Measurements from ENCODE around the gene DENND2C. TPM values are rescaled to one million over a fixed set of nuclear protein-coding genes. Genes with fewer than 3 reads are reported as not detected.
A peak's percentile ranks its signal among the peaks of the same experiment; 100 is the strongest.

DENND2C gene
- total and polyA plus RNA-seq, 2 donors from 2014 or later = 0.88 to 2.5 TPM

GRCh38 chr1:114558544-114558943, 111.3 kb downstream of the DENND2C start:
- Histone ChIP-seq H3K27me3 (ENCODE audit: control insufficient read depth, insufficient read depth, low read length) (no peaks in the 10 kb centered on the region), H3K4me3 (ENCODE audit: low read length in 3 of 3) (no peak overlapping the region), H3K9me3 (ENCODE audit: control insufficient read depth in 2 of 3, insufficient read depth in 1 of 3, low read length in 3 of 3) (no peaks in the 10 kb centered on the region), H3K4me1 (ENCODE audit: control insufficient read depth in 2 of 3, insufficient read depth in 2 of 3, low read depth in 1 of 3, low read length in 3 of 3) (no peaks in the 10 kb centered on the region), H3K9ac (ENCODE audit: low read length in 3 of 3) (no peak overlapping the region), H3K36me3 (ENCODE audit: control insufficient read depth in 2 of 3, insufficient read depth in 3 of 3, low read length in 3 of 3) (no peaks in the 10 kb centered on the region), H3K27ac (ENCODE audit: low read depth in 2 of 2, low read length in 2 of 2) (no peak overlapping the region)
- no peak for FAIRE-seq
- TF ChIP-seq CTCF (IDR thresholded peaks at IDR 0.05; ENCODE audit: borderline replicate concordance, extremely low read depth, insufficient read depth) = peak; percentile 15
- DNase-seq = no peak
- intact Hi-C loops (cut with DNase I) = no loop called here

DNA sequence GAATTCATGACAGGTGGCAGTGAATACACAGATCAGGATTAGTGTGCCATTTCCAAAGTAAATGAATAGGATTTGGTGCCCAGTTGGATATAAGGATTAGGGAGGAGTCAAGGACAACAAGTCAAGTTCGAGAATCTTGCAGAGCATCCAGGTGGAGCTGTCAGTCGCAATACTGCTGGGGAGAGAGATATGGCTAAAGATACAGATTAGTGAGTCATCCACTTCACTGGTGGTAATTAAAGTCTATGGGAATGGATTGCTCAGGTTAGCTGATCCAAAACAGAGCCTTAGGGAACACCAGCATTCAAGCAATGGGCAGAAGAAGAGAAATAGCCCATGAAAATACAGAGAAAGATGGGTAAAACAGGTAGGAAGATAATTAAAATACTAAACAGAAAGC, 115.3 kb downstream of the DENND2C start:
- no peak for TF ChIP-seq CTCF (IDR thresholded peaks at IDR 0.05; ENCODE audit: borderline replicate concordance, extremely low read depth, insufficient read depth)
- intact Hi-C loops (cut with DNase I) = no loop called here
- H3K36me3 ChIP-seq (ENCODE audit: control insufficient read depth in 2 of 3, insufficient read depth in 3 of 3, low read length in 3 of 3) = no peaks in the 10 kb centered on the region
- no peaks in the 10 kb centered on the region for H3K9me3 ChIP-seq (ENCODE audit: control insufficient read depth in 2 of 3, insufficient read depth in 1 of 3, low read length in 3 of 3)
- H3K27ac ChIP-seq (ENCODE audit: low read depth in 2 of 2, low read length in 2 of 2) = no peak overlapping the region
- no peak for FAIRE-seq
- no peak overlapping the region for H3K4me3 ChIP-seq (ENCODE audit: low read length in 3 of 3)
- H3K9ac ChIP-seq (ENCODE audit: low read length in 3 of 3) = no peak overlapping the region
- H3K4me1 ChIP-seq (ENCODE audit: control insufficient read depth in 2 of 3, insufficient read depth in 2 of 3, low read depth in 1 of 3, low read length in 3 of 3) = no peaks in the 10 kb centered on the region
- DNase-seq = no peak
- H3K27me3 ChIP-seq (ENCODE audit: control insufficient read depth, insufficient read depth, low read length) = no peaks in the 10 kb centered on the region

- DNase-seq (no peak), FAIRE-seq (no peak)
- no peaks in the 10 kb centered on the region for H3K4me1 ChIP-seq (ENCODE audit: control insufficient read depth in 2 of 3, insufficient read depth in 2 of 3, low read depth in 1 of 3, low read length in 3 of 3)
- H3K27me3 ChIP-seq (ENCODE audit: control insufficient read depth, insufficient read depth, low read length) = no peaks in the 10 kb centered on the region
- H3K9me3 ChIP-seq (ENCODE audit: control insufficient read depth in 2 of 3, insufficient read depth in 1 of 3, low read length in 3 of 3) = no peaks in the 10 kb centered on the region
- no peaks in the 10 kb centered on the region for H3K36me3 ChIP-seq (ENCODE audit: control insufficient read depth in 2 of 3, insufficient read depth in 3 of 3, low read length in 3 of 3)
- H3K4me3 ChIP-seq (ENCODE audit: low read length in 3 of 3) = no peak overlapping the region
- no peak for TF ChIP-seq CTCF (IDR thresholded peaks at IDR 0.05; ENCODE audit: borderline replicate concordance, extremely low read depth, insufficient read depth)
- H3K27ac ChIP-seq (ENCODE audit: low read depth in 2 of 2, low read length in 2 of 2) = no peak overlapping the region
- H3K9ac ChIP-seq (ENCODE audit: low read length in 3 of 3) = no peak overlapping the region
- intact Hi-C loops (cut with DNase I) = no loop called here
Measured at GRCh38 chr1:114552106-114552639, 117.7 kb downstream of the DENND2C start.

DNA sequence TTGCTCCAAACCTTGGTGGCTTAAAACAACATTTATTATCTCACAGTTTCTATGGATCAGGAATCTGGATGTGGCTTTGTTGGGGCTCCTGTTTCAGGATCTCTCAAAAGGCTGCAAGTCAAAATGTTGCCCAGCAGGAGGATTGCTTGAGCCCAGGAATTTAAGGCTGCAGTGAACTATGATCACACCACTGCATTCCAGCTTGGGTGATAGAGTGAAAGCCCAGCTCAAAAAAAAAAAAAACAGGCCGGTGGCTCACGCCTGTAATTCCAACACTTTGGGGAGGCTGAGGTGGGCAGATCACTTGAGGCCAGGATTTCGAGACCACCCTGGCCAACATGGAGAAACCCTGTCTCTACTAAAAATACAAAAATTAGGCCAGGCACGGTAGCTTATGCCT, 118.4 kb downstream of the DENND2C start:
- intact Hi-C loops (cut with DNase I) = no loop called here
- Histone ChIP-seq H3K4me3 (ENCODE audit: low read length in 3 of 3) (no peak overlapping the region), H3K9me3 (ENCODE audit: control insufficient read depth in 2 of 3, insufficient read depth in 1 of 3, low read length in 3 of 3) (no peaks in the 10 kb centered on the region), H3K9ac (ENCODE audit: low read length in 3 of 3) (no peak overlapping the region), H3K36me3 (ENCODE audit: control insufficient read depth in 2 of 3, insufficient read depth in 3 of 3, low read length in 3 of 3) (no peaks in the 10 kb centered on the region), H3K4me1 (ENCODE audit: control insufficient read depth in 2 of 3, insufficient read depth in 2 of 3, low read depth in 1 of 3, low read length in 3 of 3) (no peaks in the 10 kb centered on the region), H3K27ac (ENCODE audit: low read depth in 2 of 2, low read length in 2 of 2) (no peak overlapping the region), H3K27me3 (ENCODE audit: control insufficient read depth, insufficient read depth, low read length) (no peaks in the 10 kb centered on the region)
- no peak for DNase-seq
- TF ChIP-seq CTCF (IDR thresholded peaks at IDR 0.05; ENCODE audit: borderline replicate concordance, extremely low read depth, insufficient read depth) = no peak
- no peak for FAIRE-seq
